HepG2 (cell line): ENCODE measurements around the gene VAC14. TPM values are rescaled to one million over a fixed set of nuclear protein-coding genes. Genes with fewer than 3 reads are reported as not detected.

Source experiments
- AHR ChIP-seq: IDR thresholded peaks from 2 replicates; pipeline ENCODE4 v1.6.1; 2018; ENCODE audit warnings: missing genetic modification reagents, missing compliant biosample characterization
- CREBL2 ChIP-seq: sonication (generic); formaldehyde crosslinking; IDR thresholded peaks from 2 replicates; pipeline ENCODE4 v1.8.1; 2023; ENCODE audit warnings: missing genetic modification reagents, mild to moderate bottlenecking, borderline replicate concordance
- FOXC1 ChIP-seq: sonication (generic); formaldehyde crosslinking; IDR thresholded peaks from 2 replicates; pipeline ENCODE4 v1.8.0; 2022; ENCODE audit warnings: mild to moderate bottlenecking, missing genetic modification reagents, borderline replicate concordance
- FOXK2 ChIP-seq: fragments of 450-650 bp; IDR thresholded peaks from 2 replicates; pipeline ENCODE4 v1.6.1; 2016
- FUBP1 ChIP-seq: sonication (generic); formaldehyde crosslinking; IDR thresholded peaks from 2 replicates; pipeline ENCODE4 v1.5.1; 2020; ENCODE audit warnings: missing genetic modification reagents, mild to moderate bottlenecking, borderline replicate concordance
- KLF13 ChIP-seq: sonication (generic); formaldehyde crosslinking; IDR thresholded peaks from 2 replicates; pipeline ENCODE4 v1.4.0; 2020; ENCODE audit warnings: mild to moderate bottlenecking, missing genetic modification reagents
- MED8 ChIP-seq: sonication (generic); formaldehyde crosslinking; IDR thresholded peaks from 2 replicates; pipeline ENCODE4 v1.8.1; 2023; ENCODE audit warnings: mild to moderate bottlenecking, missing genetic modification reagents; ENCODE audit not compliant: insufficient replicate concordance
- RAD51 ChIP-seq: fragments of 450-650 bp; IDR thresholded peaks from 2 replicates; pipeline ENCODE4 v1.6.1; 2016; ENCODE audit warnings: borderline replicate concordance
- REL ChIP-seq: sonication (generic); formaldehyde crosslinking; conservative IDR thresholded peaks from 2 replicates; pipeline ENCODE4 v1.8.0; 2022; ENCODE audit warnings: mild to moderate bottlenecking, missing genetic modification reagents, moderate library complexity
- SATB2 ChIP-seq: sonication (generic); formaldehyde crosslinking; IDR thresholded peaks from 2 replicates; pipeline ENCODE4 v1.5.0; 2020; ENCODE audit warnings: missing genetic modification reagents
- SIN3A ChIP-seq: IDR thresholded peaks from 2 replicates; pipeline ENCODE4 v1.6.1; 2011; ENCODE audit warnings: low read depth, mild to moderate bottlenecking, control low read depth, low read length, borderline replicate concordance
- TGIF2 ChIP-seq: IDR thresholded peaks from 2 replicates; pipeline ENCODE4 v1.6.1; 2016; ENCODE audit warnings: control low read depth, missing compliant biosample characterization
- TMF1 ChIP-seq: sonication (generic); formaldehyde crosslinking; IDR thresholded peaks from 2 replicates; pipeline ENCODE4 v1.8.1; 2022; ENCODE audit warnings: low read depth, missing genetic modification reagents
- TSC22D2 ChIP-seq: sonication (generic); formaldehyde crosslinking; IDR thresholded peaks from 2 replicates; pipeline ENCODE4 v1.5.1; 2020; ENCODE audit warnings: missing genetic modification reagents, mild to moderate bottlenecking, borderline replicate concordance
- ZBTB38 ChIP-seq: sonication (generic); formaldehyde crosslinking; IDR thresholded peaks from 2 replicates; pipeline ENCODE4 v1.5.1; 2020; ENCODE audit warnings: mild to moderate bottlenecking, missing genetic modification reagents
- ZFYVE20 ChIP-seq: sonication (generic); formaldehyde crosslinking; IDR thresholded peaks from 2 replicates; pipeline ENCODE4 v1.8.0; 2023; ENCODE audit warnings: low read depth, mild to moderate bottlenecking, moderate library complexity, missing genetic modification reagents, borderline replicate concordance
- ZNF276 ChIP-seq: sonication (generic); formaldehyde crosslinking; IDR thresholded peaks from 2 replicates; pipeline ENCODE4 v1.4.0; 2020; ENCODE audit warnings: mild to moderate bottlenecking, low read depth, missing genetic modification reagents
- ZNF3 ChIP-seq: IDR thresholded peaks from 2 replicates; pipeline ENCODE4 v1.7.0; 2017; ENCODE audit warnings: inconsistent platforms
- ZNF367 ChIP-seq: sonication (generic); formaldehyde crosslinking; IDR thresholded peaks from 2 replicates; pipeline ENCODE4 v1.4.0; 2020; ENCODE audit warnings: missing genetic modification reagents, borderline replicate concordance
- ZNF747 ChIP-seq: sonication (generic); formaldehyde crosslinking; IDR thresholded peaks from 2 replicates; pipeline ENCODE4 v1.8.1; 2023; ENCODE audit warnings: missing genetic modification reagents, mild to moderate bottlenecking, borderline replicate concordance
- ZSCAN12 ChIP-seq: sonication (generic); formaldehyde crosslinking; IDR thresholded peaks from 2 replicates; pipeline ENCODE4 v1.9.0; 2021; ENCODE audit warnings: mild to moderate bottlenecking, missing genetic modification reagents
- polyA plus RNA-seq, 8 experiments: library from polyadenylated mRNA; depleted of rRNA in 3 of 8; stranded (reverse) in 7 of 8; unstranded in 1 of 8; fragments of >200 nt; fragmentation: Illumina TruSeq in 4 of 8; extraction: Trizol in 4 of 8; gene quantifications; 2 replicates each; pipeline versions ENCODE4 v1.2.1 to v1.2.3, GENCODE V29; 2011 to 2016; ENCODE audit warnings: low read depth in 4 of 8, missing spikeins in 1 of 8, mixed read lengths in 1 of 8; ENCODE audit not compliant: insufficient read depth in 1 of 8
- total RNA-seq, 5 experiments: library from RNA; depleted of rRNA; stranded (reverse); fragments of >200 nt; fragmentation: Illumina TruSeq; extraction: Trizol; gene quantifications; 2 replicates each; pipeline ENCODE4 v1.2.3, GENCODE V29; 2016; ENCODE audit warnings: low read depth in 1 of 5
- TF ChIP-seq, protein P1 (sequence below): sonication (generic); formaldehyde crosslinking; IDR thresholded peaks from 2 replicates; pipeline ENCODE4 v1.5.1; 2020; ENCODE audit warnings: mild to moderate bottlenecking, missing genetic modification reagents, moderate library complexity
- TF ChIP-seq, protein P2 (sequence below): sonication (generic); formaldehyde crosslinking; IDR thresholded peaks from 2 replicates; pipeline ENCODE4 v1.4.0; 2020; ENCODE audit warnings: mild to moderate bottlenecking, missing genetic modification reagents, borderline replicate concordance

Gene VAC14
- total and polyA plus RNA-seq, 2 of the 13 experiments (the other 11 are each of a cell fraction or from before 2014, with no cell fraction given), result 23.5 to 24.6 TPM

- no peak; the same call in 1 of the 2 replicates for TF ChIP-seq ZBTB38
- no peak for TF ChIP-seq FOXC1 (CRISPR knock-in tag)
- no peak for TF ChIP-seq TMF1 (CRISPR knock-in tag)
- TF ChIP-seq AHR (CRISPR knock-in tag), result no peak
- no peak for TF ChIP-seq ZSCAN12 (CRISPR knock-in tag)
- TF ChIP-seq SATB2 (CRISPR knock-in tag), result no peak; the same call in 1 of the 2 replicates
- TF ChIP-seq ZFYVE20 (CRISPR knock-in tag), result no peak
- no peak for TF ChIP-seq ZNF3
- no peak for TF ChIP-seq RAD51
- no peak; the same call in 1 of the 2 replicates for TF ChIP-seq ZNF367 (CRISPR knock-in tag)
- no peak for TF ChIP-seq TSC22D2 (CRISPR knock-in tag)
- TF ChIP-seq ZNF276 (CRISPR knock-in tag), result no peak; the same call in 1 of the 2 replicates
- no peak for TF ChIP-seq REL (CRISPR knock-in tag)
- TF ChIP-seq KLF13 (CRISPR knock-in tag), result no peak
- TF ChIP-seq, protein P1, sequence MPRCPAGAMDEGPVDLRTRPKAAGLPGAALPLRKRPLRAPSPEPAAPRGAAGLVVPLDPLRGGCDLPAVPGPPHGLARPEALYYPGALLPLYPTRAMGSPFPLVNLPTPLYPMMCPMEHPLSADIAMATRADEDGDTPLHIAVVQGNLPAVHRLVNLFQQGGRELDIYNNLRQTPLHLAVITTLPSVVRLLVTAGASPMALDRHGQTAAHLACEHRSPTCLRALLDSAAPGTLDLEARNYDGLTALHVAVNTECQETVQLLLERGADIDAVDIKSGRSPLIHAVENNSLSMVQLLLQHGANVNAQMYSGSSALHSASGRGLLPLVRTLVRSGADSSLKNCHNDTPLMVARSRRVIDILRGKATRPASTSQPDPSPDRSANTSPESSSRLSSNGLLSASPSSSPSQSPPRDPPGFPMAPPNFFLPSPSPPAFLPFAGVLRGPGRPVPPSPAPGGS (CRISPR knock-in tag), result no peak
- TF ChIP-seq TGIF2 (CRISPR knock-in tag), result 0 out of 2 replicates have a peak, but pooled peaks have one; percentile 12
- no peak for TF ChIP-seq FUBP1
- no peak; the same call in 1 of the 2 replicates for TF ChIP-seq ZNF747 (CRISPR knock-in tag)
- TF ChIP-seq MED8 (CRISPR knock-in tag), result no peak
- TF ChIP-seq SIN3A, result no peak; the same call in 1 of the 2 replicates
- TF ChIP-seq CREBL2, result 0 out of 2 replicates have a peak, but pooled peaks have one; percentile 81
- TF ChIP-seq, protein P2, sequence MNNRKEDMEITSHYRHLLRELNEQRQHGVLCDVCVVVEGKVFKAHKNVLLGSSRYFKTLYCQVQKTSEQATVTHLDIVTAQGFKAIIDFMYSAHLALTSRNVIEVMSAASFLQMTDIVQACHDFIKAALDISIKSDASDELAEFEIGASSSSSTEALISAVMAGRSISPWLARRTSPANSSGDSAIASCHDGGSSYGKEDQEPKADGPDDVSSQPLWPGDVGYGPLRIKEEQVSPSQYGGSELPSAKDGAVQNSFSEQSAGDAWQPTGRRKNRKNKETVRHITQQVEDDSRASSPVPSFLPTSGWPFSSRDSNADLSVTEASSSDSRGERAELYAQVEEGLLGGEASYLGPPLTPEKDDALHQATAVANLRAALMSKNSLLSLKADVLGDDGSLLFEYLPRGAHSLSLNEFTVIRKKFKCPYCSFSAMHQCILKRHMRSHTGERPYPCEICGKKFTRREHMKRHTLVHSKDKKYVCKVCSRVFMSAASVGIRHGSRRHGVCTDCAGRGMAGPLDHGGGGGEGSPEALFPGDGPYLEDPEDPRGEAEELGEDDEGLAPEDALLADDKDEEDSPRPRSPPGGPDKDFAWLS, result no peak
- no peak for TF ChIP-seq FOXK2
These were observed 117.6 kb downstream of the VAC14 start (continued) for GRCh38 chr16:70683146-70683944.
